NCI-H446 treated with DMSO at 0.1 percent for 48 hours (cell line): Measurements from ENCODE around the gene ETV7.
A peak's percentile ranks its signal among the peaks of the same experiment; 100 is the strongest.

Experiments used
- DNase-seq: peaks from one replicate; lab custom pipeline; 2025; lab: John Stamatoyannopoulos, UW

The ETV7 gene

DNA sequence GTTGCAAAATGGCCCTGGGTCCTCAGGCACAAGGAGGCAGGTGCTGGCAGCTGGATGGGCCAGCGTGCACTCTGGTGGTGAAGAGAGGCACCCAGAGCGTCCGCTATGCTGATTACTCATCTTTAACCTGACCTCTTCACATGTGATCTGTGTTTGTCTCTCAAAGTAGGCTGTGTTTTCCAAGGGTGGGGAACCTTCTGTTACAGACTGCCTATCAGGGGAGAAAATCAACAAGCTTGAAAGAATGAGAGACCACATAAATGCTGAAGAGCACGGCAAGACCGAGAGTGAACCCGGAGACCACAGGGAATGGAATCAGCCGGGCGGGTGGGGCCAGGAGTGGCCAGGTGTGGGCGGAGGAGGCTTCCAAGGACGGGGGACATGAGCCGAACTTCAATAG is 67.0 kb downstream of the ETV7 start:
- no peak for DNase-seq

DNA sequence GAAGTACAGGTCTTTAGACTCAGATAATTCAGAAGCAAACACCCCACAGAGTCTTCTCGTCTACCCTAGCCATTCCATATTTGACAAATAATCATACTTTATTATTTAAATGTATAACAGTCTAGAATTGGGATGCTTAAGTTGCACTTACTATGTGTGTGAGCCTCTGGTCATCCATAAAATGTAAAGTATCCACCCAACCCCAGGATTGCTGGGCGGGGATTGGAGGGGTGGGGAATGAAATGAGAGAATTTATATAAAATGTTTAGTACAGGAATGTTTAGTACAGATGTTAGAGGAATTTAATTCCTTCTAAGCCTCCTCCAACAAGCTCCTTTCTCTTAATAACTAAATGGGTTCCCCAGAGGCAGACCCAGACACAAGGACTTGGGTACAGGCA is 67.6 kb downstream of the ETV7 start:
- DNase-seq: no peak

DNA sequence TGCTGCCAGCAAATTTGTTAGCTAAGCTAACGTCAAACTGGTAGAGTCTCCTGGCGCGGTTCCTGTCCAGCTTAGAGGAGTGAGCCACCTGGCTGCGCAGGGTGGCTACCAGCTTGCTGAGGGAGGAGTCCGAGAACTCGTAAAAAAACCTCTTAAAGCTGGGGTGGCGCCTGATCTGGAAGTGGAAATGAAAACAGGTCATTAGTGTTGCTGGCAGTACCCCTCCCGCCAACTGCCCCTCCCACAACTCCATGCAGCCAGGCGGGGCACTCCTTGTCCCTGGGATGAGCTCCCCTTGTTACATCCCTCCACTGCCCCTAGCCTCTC is 68.1 kb downstream of the ETV7 start:
- no peak for DNase-seq

DNA sequence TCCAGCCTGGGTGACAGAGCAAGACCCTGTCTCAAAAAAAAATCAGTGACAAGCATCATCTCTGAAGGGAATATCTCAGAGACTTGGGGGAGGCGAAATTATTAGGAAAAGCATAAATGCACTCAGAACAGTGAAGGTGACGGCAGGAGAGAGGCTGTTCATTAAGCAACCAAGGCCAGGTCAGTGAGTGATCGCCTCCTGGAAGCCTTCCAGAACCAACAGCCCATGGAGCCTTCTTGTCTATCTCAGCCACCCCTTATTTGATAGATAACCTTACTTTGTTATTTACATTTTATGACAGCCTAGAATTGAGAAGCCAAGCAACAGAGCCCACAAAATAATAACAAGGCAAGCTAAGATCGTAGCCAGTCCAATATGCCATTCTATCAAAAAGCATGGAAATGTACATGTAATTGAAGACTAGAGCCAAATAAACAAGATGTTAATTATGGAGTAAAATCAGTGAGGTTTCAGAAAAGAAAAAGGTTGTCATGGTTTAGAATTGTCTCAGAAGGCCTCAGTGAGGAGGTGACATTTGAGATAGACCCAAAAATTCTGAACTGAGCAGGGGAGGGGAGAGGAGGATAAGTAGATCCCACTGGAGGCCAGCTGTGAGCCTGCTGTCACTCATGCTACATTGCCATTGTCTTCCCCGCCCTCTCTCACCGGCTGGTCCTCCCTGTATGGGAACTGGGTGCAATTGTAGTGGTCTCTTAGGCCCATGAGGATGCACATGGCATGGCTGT is 68.6 kb downstream of the ETV7 start:
- peak; percentile 12 for DNase-seq

DNA sequence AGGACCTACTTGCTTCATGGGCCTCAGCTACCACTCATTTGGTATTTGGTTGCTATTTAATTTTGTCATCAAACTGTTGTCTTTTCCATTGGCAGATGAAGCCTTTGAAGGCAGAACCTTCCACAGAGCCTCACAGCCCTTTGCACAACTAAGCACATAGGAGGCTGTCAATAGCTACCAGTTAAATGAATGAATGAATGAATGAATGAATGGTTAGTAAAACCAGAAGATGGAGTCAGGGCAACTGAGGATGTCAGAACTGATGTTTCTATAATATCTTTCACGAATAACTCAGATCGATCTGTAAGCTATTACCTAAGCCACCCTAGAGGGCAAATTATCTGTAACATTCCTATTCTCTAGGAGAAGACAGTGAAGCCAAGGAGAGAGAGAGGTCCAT is 69.8 kb downstream of the ETV7 start:
- DNase-seq: no peak
